HepG2 (cell line): ENCODE data around the gene MIA2. TPM values are rescaled to one million over a fixed set of nuclear protein-coding genes. Genes with fewer than 3 reads are reported as not detected.

Experiments
- ATF2 ChIP-seq: sonication (generic); formaldehyde crosslinking; IDR thresholded peaks from 2 replicates; pipeline ENCODE4 v1.4.0; 2020; ENCODE audit warnings: missing genetic modification reagents
- FOXJ3 ChIP-seq: sonication (generic); formaldehyde crosslinking; IDR thresholded peaks from 2 replicates; pipeline ENCODE4 v1.4.0; 2020; ENCODE audit warnings: missing genetic modification reagents, mild to moderate bottlenecking, borderline replicate concordance
- GPN1 ChIP-seq: sonication (generic); formaldehyde crosslinking; IDR thresholded peaks from 2 replicates; pipeline ENCODE4 v1.5.1; 2020; ENCODE audit warnings: missing genetic modification reagents, borderline replicate concordance
- GZF1 ChIP-seq: sonication (generic); formaldehyde crosslinking; IDR thresholded peaks from 2 replicates; pipeline ENCODE4 v1.5.1; 2020; ENCODE audit warnings: mild to moderate bottlenecking, missing genetic modification reagents
- HOXA7 ChIP-seq: sonication (generic); formaldehyde crosslinking; IDR thresholded peaks from 2 replicates; pipeline ENCODE4 v1.8.1; 2022; ENCODE audit warnings: mild to moderate bottlenecking, missing genetic modification reagents, moderate library complexity
- KLF16 ChIP-seq, 2 experiments: sonication (generic) in 1 of 2; formaldehyde crosslinking in 1 of 2; IDR thresholded peaks; 2 replicates each; pipeline versions ENCODE4 v1.6.1 to v1.8.0; 2016 to 2023; ENCODE audit warnings: missing genetic modification reagents in 2 of 2, missing compliant biosample characterization in 1 of 2
- MAZ ChIP-seq, 2 experiments: sonication (generic) in 1 of 2; formaldehyde crosslinking in 1 of 2; IDR thresholded peaks; 2 replicates each; pipeline versions ENCODE4 v1.5.0 to v1.6.1; 2012 to 2020; ENCODE audit warnings: low read depth in 2 of 2, mild to moderate bottlenecking in 2 of 2, borderline replicate concordance in 1 of 2, improper control_type of control experiment in 1 of 2, low read length in 1 of 2, missing genetic modification reagents in 1 of 2, moderate library complexity in 1 of 2
- MEF2D ChIP-seq: sonication (generic); formaldehyde crosslinking; IDR thresholded peaks from 2 replicates; pipeline ENCODE4 v1.5.1; 2020; ENCODE audit warnings: mild to moderate bottlenecking, missing genetic modification reagents
- NCOA5 ChIP-seq: sonication (generic); formaldehyde crosslinking; IDR thresholded peaks from 2 replicates; pipeline ENCODE4 v1.4.0; 2020; ENCODE audit warnings: missing genetic modification reagents
- PRDM15 ChIP-seq: sonication (generic); formaldehyde crosslinking; IDR thresholded peaks from 2 replicates; pipeline ENCODE4 v1.4.0; 2020; ENCODE audit warnings: missing genetic modification reagents
- SALL1 ChIP-seq: sonication (generic); formaldehyde crosslinking; IDR thresholded peaks from 2 replicates; pipeline ENCODE4 v1.8.0; 2022; ENCODE audit warnings: mild to moderate bottlenecking, missing genetic modification reagents
- SNAI1 ChIP-seq: sonication (generic); formaldehyde crosslinking; IDR thresholded peaks from 2 replicates; pipeline ENCODE4 v1.5.0; 2020; ENCODE audit warnings: mild to moderate bottlenecking, missing genetic modification reagents, borderline replicate concordance
- THAP9 ChIP-seq: sonication (generic); formaldehyde crosslinking; IDR thresholded peaks from 2 replicates; pipeline ENCODE4; 2020; ENCODE audit warnings: missing genetic modification reagents, mild to moderate bottlenecking, borderline replicate concordance
- ZBTB20 ChIP-seq: sonication (generic); formaldehyde crosslinking; IDR thresholded peaks from 2 replicates; pipeline ENCODE4 v1.8.1; 2023; ENCODE audit warnings: missing genetic modification reagents, low read depth, mild to moderate bottlenecking, borderline replicate concordance
- ZNF616 ChIP-seq: sonication (generic); formaldehyde crosslinking; IDR thresholded peaks from 2 replicates; pipeline ENCODE4 v1.5.0; 2020; ENCODE audit warnings: low read depth, mild to moderate bottlenecking, missing genetic modification reagents
- ZNF670 ChIP-seq: sonication (generic); formaldehyde crosslinking; IDR thresholded peaks from 2 replicates; pipeline ENCODE4 v1.8.0; 2022; ENCODE audit warnings: mild to moderate bottlenecking, missing genetic modification reagents, borderline replicate concordance
- ZNF749 ChIP-seq: sonication (generic); formaldehyde crosslinking; IDR thresholded peaks from 2 replicates; pipeline ENCODE4 v1.8.0; 2022; ENCODE audit warnings: mild to moderate bottlenecking, missing genetic modification reagents, moderate library complexity, borderline replicate concordance
- ZNF75D ChIP-seq: sonication (generic); formaldehyde crosslinking; IDR thresholded peaks from 2 replicates; pipeline ENCODE4 v1.8.1; 2023; ENCODE audit warnings: missing genetic modification reagents, mild to moderate bottlenecking, borderline replicate concordance
- ZNF800 ChIP-seq: sonication (generic); formaldehyde crosslinking; IDR thresholded peaks from 2 replicates; pipeline ENCODE4 v1.4.0; 2020; ENCODE audit warnings: missing genetic modification reagents
- polyA plus RNA-seq, 8 experiments: library from polyadenylated mRNA; depleted of rRNA in 3 of 8; stranded (reverse) in 7 of 8; unstranded in 1 of 8; fragments of >200 nt; fragmentation: Illumina TruSeq in 4 of 8; extraction: Trizol in 4 of 8; gene quantifications; 2 replicates each; pipeline versions ENCODE4 v1.2.1 to v1.2.3, GENCODE V29; 2011 to 2016; ENCODE audit warnings: low read depth in 4 of 8, missing spikeins in 1 of 8, mixed read lengths in 1 of 8; ENCODE audit not compliant: insufficient read depth in 1 of 8
- total RNA-seq, 5 experiments: library from RNA; depleted of rRNA; stranded (reverse); fragments of >200 nt; fragmentation: Illumina TruSeq; extraction: Trizol; gene quantifications; 2 replicates each; pipeline ENCODE4 v1.2.3, GENCODE V29; 2016; ENCODE audit warnings: low read depth in 1 of 5

MIA2 gene
- total and polyA plus RNA-seq, 2 of the 13 experiments (the other 11 are each of a cell fraction or from before 2014, with no cell fraction given): 134 to 158 TPM

GRCh38 chr14:39266525-39266870 is 32.8 kb downstream of the MIA2 start (continued):
- TF ChIP-seq ZNF749 (CRISPR knock-in tag): peak; percentile 86; the same call in 1 of the 2 replicates
- peak; percentile 93 for TF ChIP-seq ATF2 (CRISPR knock-in tag)
- TF ChIP-seq ZNF800 (CRISPR knock-in tag): peak; percentile 94
- TF ChIP-seq NCOA5: no peak; the same call in 1 of the 2 replicates
- TF ChIP-seq MAZ (IDR thresholded peaks at IDR 0.05; ENCODE audit: borderline replicate concordance, low read depth, low read length): peak; percentile 40; the same call in 1 of the 2 replicates
- TF ChIP-seq MAZ (CRISPR knock-in tag; IDR thresholded peaks at IDR 0.05; ENCODE audit: low read depth): peak; percentile 89
- peak; percentile 94 for TF ChIP-seq ZBTB20 (CRISPR knock-in tag)
- peak; percentile 85 for TF ChIP-seq GZF1 (CRISPR knock-in tag)
- TF ChIP-seq SNAI1 (CRISPR knock-in tag): no peak; the same call in 1 of the 2 replicates
- peak; percentile 99 for TF ChIP-seq ZNF670 (CRISPR knock-in tag)
- TF ChIP-seq THAP9 (CRISPR knock-in tag): peak; percentile 84; the same call in 1 of the 2 replicates
- TF ChIP-seq HOXA7: no peak
- TF ChIP-seq FOXJ3 (CRISPR knock-in tag): peak; percentile 84; the same call in 1 of the 2 replicates
- TF ChIP-seq PRDM15 (CRISPR knock-in tag): no peak; the same call in 1 of the 2 replicates
- peak; percentile 35 to 98; a peak in 2 of 4 replicates for TF ChIP-seq KLF16 (CRISPR knock-in tag; IDR thresholded peaks at IDR 0.05)
- TF ChIP-seq SALL1 (CRISPR knock-in tag): peak; percentile 97
- no peak; the same call in 1 of the 2 replicates for TF ChIP-seq GPN1 (CRISPR knock-in tag)
- TF ChIP-seq MEF2D (CRISPR knock-in tag): peak; percentile 95
- TF ChIP-seq ZNF75D (CRISPR knock-in tag): no peak; the same call in 1 of the 2 replicates
- TF ChIP-seq ZNF616 (CRISPR knock-in tag): peak; percentile 64; the same call in 1 of the 2 replicates
